Heart right ventricle (tissue), 16 donors: Measurements from ENCODE around the gene ITGBL1. TPM values are rescaled to one million over a fixed set of nuclear protein-coding genes. Genes with fewer than 3 reads are reported as not detected.

Experiments used
- ATAC-seq, 8 donors: fragments of 200-7000 bp; cut with Tn5 transposase; one replicate each; pipeline ENCODE4 v1.9.1; 2020; ENCODE audit warnings: mild to moderate bottlenecking in 8 of 8, moderate library complexity in 8 of 8, moderate number of reproducible peaks in 1 of 8
- DNase-seq, 2 donors: peaks; one replicate each; pipeline ENCODE4 v3.0.0-alpha.2; 2020
- H3K27ac ChIP-seq, 10 donors: fragments of 200-600 bp; sonication (generic) in 2 of 10; one replicate each; pipeline versions ENCODE4 v1.5.0 to v1.8.0; 2020 to 2022; ENCODE audit warnings: mild to moderate bottlenecking in 3 of 10
- H3K27me3 ChIP-seq, 7 donors: fragments of 200-600 bp; one replicate each; pipeline ENCODE4 v1.8.0; 2021 to 2022; ENCODE audit warnings: mild to moderate bottlenecking in 2 of 7
- H3K36me3 ChIP-seq, 9 donors: fragments of 200-600 bp; sonication (generic) in 1 of 9; one replicate each; pipeline versions ENCODE4 v1.5.0 to v1.8.0; 2020 to 2022; ENCODE audit warnings: mild to moderate bottlenecking in 2 of 9
- H3K4me1 ChIP-seq, 9 donors: fragments of 200-600 bp; sonication (generic) in 1 of 9; one replicate each; pipeline versions ENCODE4 v1.5.0 to v1.8.0; 2020 to 2022; ENCODE audit warnings: mild to moderate bottlenecking in 4 of 9
- H3K4me3 ChIP-seq, 10 donors: fragments of 200-600 bp; sonication (generic) in 2 of 10; one replicate each; pipeline versions ENCODE4 v1.5.0 to v1.8.0; 2020 to 2022; ENCODE audit warnings: mild to moderate bottlenecking in 7 of 10, moderate library complexity in 2 of 10
- H3K9me3 ChIP-seq, 11 donors: fragments of 200-600 bp in 10 of 11; sonication (generic) in 2 of 11; one replicate each; pipeline versions ENCODE4 v1.5.0 to v1.8.0; 2013 to 2022; ENCODE audit warnings: mild to moderate bottlenecking in 2 of 11, control low read depth in 1 of 11, moderate library complexity in 1 of 11
- CTCF ChIP-seq, 9 donors: fragments of 200-600 bp; sonication (generic) in 2 of 9; IDR thresholded peaks; one replicate each; pipeline versions ENCODE4 v1.5.0 to v1.8.0; 2021 to 2022; ENCODE audit warnings: antibody characterized with exemption in 9 of 9, mild to moderate bottlenecking in 5 of 9, moderate library complexity in 1 of 9
- WGBS, 2 donors: extraction: QIAGEN DNeasy Blood & Tissue Kit; methylation state at CpG; one replicate each; pipeline ENCODE4 v1.1.7; 2013; ENCODE audit warnings: inconsistent platforms in 1 of 2; 5-methylcytosine and 5-hydroxymethylcytosine counted together
- intact Hi-C, 10 donors: fragments of 100-400 bp; cut with DNase I; formaldehyde crosslinking; loops; one replicate each; pipeline versions ENCODE4 v1.11.1 to v1.14.2; 2022
- polyA plus RNA-seq, 2 donors: library from polyadenylated mRNA; stranded (reverse); fragments of 200-250 nt; gene quantifications; one replicate each; pipeline ENCODE4 v1.2.3, GENCODE V29; 2013
- total RNA-seq, 10 donors: library from RNA; stranded (reverse); fragmentation: NEBNext Ultra II Directional in 3 of 10; extraction: Animal tissue kit (Norgen Biotek cat#: 25700) in 3 of 10; gene quantifications; one replicate each; pipeline versions ENCODE4 v1.2.1 to v1.2.4, GENCODE V29; 2021 to 2023
- donor health status: Arrhythmogenic right ventricular cardiomyopathy.
- donor health status: ischemic (EF 13 %, LVEDD 7.1; RV severe dilation, severe dysfunction).
- donor health status: healthy with polysubstance abuse.
- donor health status: DM: no; HTN: yes; CAD: no.
- donor health status: DM: no; HTN: no; CAD: no.
- donor health status: ischemic (EF 25% LVEDD 6.9; RV normal size, moderate dysfunction).
- donor health status: ischemic (EF 25% LVEDD 5.7; RV mildly dilated, moderate dysfunction).
- donor health status: healthy.
- donor health status: DM: yes; HTN: yes; CAD: no.
- donor health status: Ischemic cardiomyopathy.
- donor health status: ischemic (EF 35%, LVEDD 5.7; RV mildly dilated, moderate dysfunction).
- donor health status: nonischemic (EF 11% LVEDD 7.7; RV severe dilation, severe dysfunction).
- donor health status: DM: yes; HTN: yes; CAD: no.
- donor health status: PGD.
- donor health status: ischemic (EF 29% LVEDD 5.4; RV normal size, mild dysfunction).
- donor health status: nonischemic (EF 23%, LVEDD 6.1; RV moderate dilation, normal function).

ITGBL1 gene
- total and polyA plus RNA-seq, 12 donors: 0.78 to 11.9 (median 4.3) TPM

- TF ChIP-seq CTCF (IDR thresholded peaks at IDR 0.05): no peak
- DNase-seq: no peak
- no peaks in the 10 kb centered on the region for H3K4me1 ChIP-seq
- no peaks in the 10 kb centered on the region for H3K9me3 ChIP-seq
- H3K4me3 ChIP-seq: no peak overlapping the region
- intact Hi-C loops: no loop called here
- H3K27me3 ChIP-seq: no peaks in the 10 kb centered on the region
- H3K27ac ChIP-seq: no peak overlapping the region
- no peak for ATAC-seq
- H3K36me3 ChIP-seq: no peaks in the 10 kb centered on the region
- 83 to 85% methylated on average over 3 of the region's 3 CpGs for WGBS, 2 donors
Observed at GRCh38 chr13:101718496-101718895, 266.0 kb downstream of the ITGBL1 start.

- DNase-seq (no peak), ATAC-seq (no peak)
- TF ChIP-seq CTCF (IDR thresholded peaks at IDR 0.05): no peak
- no peaks in the 10 kb centered on the region for H3K27me3 ChIP-seq
- intact Hi-C loops: no loop called here
- H3K4me1 ChIP-seq: no peaks in the 10 kb centered on the region
- WGBS, 2 donors: 82 to 88% methylated on average over 2 of the region's 2 CpGs
- H3K27ac ChIP-seq: no peak overlapping the region
- H3K9me3 ChIP-seq: no peaks in the 10 kb centered on the region
- no peaks in the 10 kb centered on the region for H3K36me3 ChIP-seq
- no peak overlapping the region for H3K4me3 ChIP-seq
Observed at GRCh38 chr13:101726681-101727080, 274.2 kb downstream of the ITGBL1 start.

GRCh38 chr13:101727118-101727517 is 274.6 kb downstream of the ITGBL1 start:
- Histone ChIP-seq H3K36me3 (no peaks in the 10 kb centered on the region), H3K4me3 (no peak overlapping the region), H3K4me1 (no peaks in the 10 kb centered on the region), H3K27ac (no peak overlapping the region), H3K27me3 (no peaks in the 10 kb centered on the region), H3K9me3 (no peaks in the 10 kb centered on the region)
- WGBS, 2 donors: 42 to 47% methylated on average over 1 of the region's 1 CpG
- DNase-seq (no peak), ATAC-seq (no peak)
- intact Hi-C loops: no loop called here
- TF ChIP-seq CTCF (IDR thresholded peaks at IDR 0.05): no peak

GRCh38 chr13:101728021-101728420 is 275.5 kb downstream of the ITGBL1 start:
- Histone ChIP-seq H3K27ac (no peak overlapping the region), H3K36me3 (no peaks in the 10 kb centered on the region), H3K27me3 (no peaks in the 10 kb centered on the region), H3K9me3 (no peaks in the 10 kb centered on the region), H3K4me3 (no peak overlapping the region), H3K4me1 (no peaks in the 10 kb centered on the region)
- DNase-seq (no peak), ATAC-seq (no peak)
- TF ChIP-seq CTCF (IDR thresholded peaks at IDR 0.05): no peak
- intact Hi-C loops: no loop called here

- intact Hi-C loops: no loop called here
- 76% methylated on average over 3 of the region's 3 CpGs for WGBS, 2 donors
- H3K36me3 ChIP-seq: no peaks in the 10 kb centered on the region
- DNase-seq: no peak
- H3K27me3 ChIP-seq: no peaks in the 10 kb centered on the region
- no peak overlapping the region for H3K27ac ChIP-seq
- H3K9me3 ChIP-seq: no peaks in the 10 kb centered on the region
- no peak for TF ChIP-seq CTCF (IDR thresholded peaks at IDR 0.05)
- no peak for ATAC-seq
- H3K4me1 ChIP-seq: no peaks in the 10 kb centered on the region
- no peak overlapping the region for H3K4me3 ChIP-seq
Observed at GRCh38 chr13:101728615-101729014, 276.1 kb downstream of the ITGBL1 start.
